SK-N-SH (cell line): ENCODE measurements around the gene SLC2A9. TPM values are rescaled to one million over a fixed set of nuclear protein-coding genes. Genes with fewer than 3 reads are reported as not detected.

Experiments
- CTCF ChIA-PET: fragments of 300-600, 350-600 bp; formaldehyde crosslinking; extraction: SDS; loops from one replicate; lab custom pipeline; 2021; lab: Yijun Ruan, JAX
- POLR2A ChIA-PET: fragments of 350-600 bp; sonication (Branson Sonifier 250); formaldehyde crosslinking; extraction: SDS; loops from one replicate; lab custom pipeline; 2020; ENCODE audit warnings: antibody characterized with exemption, inconsistent platforms; lab: Yijun Ruan, JAX
- DNase-seq: peaks from one replicate; pipeline ENCODE4 v3.0.0; 2012
- H2AFZ ChIP-seq: fragments of 200-600 bp; sonication (generic); 2 replicates; pipeline ENCODE4 v1.8.1; 2016; ENCODE audit warnings: antibody characterized with exemption, mild to moderate bottlenecking, low read depth
- H3F3A ChIP-seq: fragments of 200-600 bp; sonication (generic); replicated peaks from 2 replicates; pipeline ENCODE3; 2016; ENCODE audit warnings: antibody characterized with exemption, mild to moderate bottlenecking; ENCODE audit not compliant: insufficient read depth
- H3K27ac ChIP-seq, 2 experiments: fragments of 200-500 bp in 1 of 2; fragments of 200-600 bp in 1 of 2; sonication (Bioruptor generic) in 1 of 2; sonication (generic), shearing (Covaris generic) in 1 of 2; 2 replicates each; pipeline versions ENCODE4 v1.5.1 to v1.6.1; 2014 to 2016; ENCODE audit warnings: low read depth in 2 of 2, inconsistent platforms in 1 of 2, low read length in 1 of 2, mild to moderate bottlenecking in 1 of 2, mixed read lengths in 1 of 2
- H3K27me3 ChIP-seq: fragments of 200-600 bp; sonication (generic), shearing (Covaris generic); 2 replicates; pipeline ENCODE4 v1.6.1; 2016; ENCODE audit warnings: mixed run types; ENCODE audit not compliant: insufficient read depth
- H3K36me3 ChIP-seq, 2 experiments: fragments of 200-500 bp in 1 of 2; fragments of 200-600 bp in 1 of 2; sonication (Bioruptor generic) in 1 of 2; sonication (generic) in 1 of 2; replicated peaks in 1 of 2; 2 replicates each; pipeline versions ENCODE3 to v1.5.1; 2014 to 2016; ENCODE audit warnings: low read length in 1 of 2, mild to moderate bottlenecking in 1 of 2; ENCODE audit not compliant: insufficient read depth in 2 of 2, control insufficient read depth in 1 of 2
- H3K4me1 ChIP-seq, 2 experiments: fragments of 200-500 bp in 1 of 2; fragments of 200-600 bp in 1 of 2; sonication (Bioruptor generic) in 1 of 2; sonication (generic), shearing (Covaris generic) in 1 of 2; 2 replicates each; pipeline versions ENCODE4 v1.5.1 to v1.6.1; 2014 to 2016; ENCODE audit warnings: low read depth in 1 of 2, low read length in 1 of 2, mixed run types in 1 of 2; ENCODE audit not compliant: insufficient read depth in 2 of 2, control insufficient read depth in 1 of 2
- H3K4me2 ChIP-seq: fragments of 200-600 bp; sonication (generic), shearing (Covaris generic); 2 replicates; pipeline ENCODE4 v1.6.1; 2017; ENCODE audit warnings: mixed run types
- H3K4me3 ChIP-seq, 2 experiments: fragments of 200-500 bp in 1 of 2; fragments of 200-600 bp in 1 of 2; sonication (Bioruptor generic) in 1 of 2; sonication (generic), shearing (Covaris generic) in 1 of 2; 2 replicates each; pipeline versions ENCODE4 v1.5.1 to v1.8.1; 2014 to 2016; ENCODE audit warnings: low read depth in 2 of 2, inconsistent platforms in 1 of 2, low read length in 1 of 2, mild to moderate bottlenecking in 1 of 2, mixed read lengths in 1 of 2, moderate library complexity in 1 of 2
- H3K79me2 ChIP-seq: fragments of 200-600 bp; sonication (generic); 2 replicates; pipeline ENCODE4 v1.8.1; 2017; ENCODE audit warnings: mild to moderate bottlenecking; ENCODE audit not compliant: insufficient read depth
- H3K9ac ChIP-seq: fragments of 200-600 bp; sonication (generic); 2 replicates; pipeline ENCODE4 v1.6.1; 2017; ENCODE audit warnings: mixed run types
- H3K9me2 ChIP-seq: fragments of 200-600 bp; sonication (generic); 2 replicates; pipeline ENCODE4 v1.6.1; 2017; ENCODE audit warnings: mixed run types
- H3K9me3 ChIP-seq: fragments of 200-600 bp; sonication (generic); 2 replicates; pipeline ENCODE4 v1.6.1; 2017; ENCODE audit warnings: mixed run types, mild to moderate bottlenecking, moderate library complexity
- H4K20me1 ChIP-seq: fragments of 200-600 bp; sonication (generic); 2 replicates; pipeline ENCODE4 v1.6.1; 2017; ENCODE audit warnings: mild to moderate bottlenecking, mixed run types; ENCODE audit not compliant: insufficient read depth
- EP300 ChIP-seq, 2 experiments: IDR thresholded peaks; 2 replicates each; pipeline versions ENCODE4 v1.4.0 to v1.6.1; 2012; ENCODE audit warnings: borderline replicate concordance in 1 of 2, low read depth in 1 of 2, low read length in 1 of 2
- EZH2phosphoT487 ChIP-seq: fragments of 200-600 bp; sonication (generic); IDR thresholded peaks from 2 replicates; pipeline ENCODE4 v1.6.1; 2017; ENCODE audit warnings: low read depth, mixed run types, mild to moderate bottlenecking, antibody characterized with exemption, moderate library complexity, borderline replicate concordance
- IRF3 ChIP-seq: fragments of 150-350 bp; IDR thresholded peaks from 2 replicates; pipeline ENCODE4 v1.6.1; 2016; ENCODE audit warnings: mild to moderate bottlenecking, low read depth, low read length
- MAX ChIP-seq: IDR thresholded peaks from 2 replicates; pipeline ENCODE4 v1.4.0; 2012; ENCODE audit warnings: low read depth
- MEF2A ChIP-seq: IDR thresholded peaks from 2 replicates; pipeline ENCODE4 v1.4.0; 2012; ENCODE audit warnings: low read depth, borderline replicate concordance
- MXI1 ChIP-seq: IDR thresholded peaks from 2 replicates; pipeline ENCODE4 v1.6.1; 2012; ENCODE audit warnings: mild to moderate bottlenecking, low read depth, low read length, improper control_type of control experiment
- NFIC ChIP-seq: IDR thresholded peaks from 2 replicates; pipeline ENCODE4 v1.4.0; 2012; ENCODE audit warnings: borderline replicate concordance
- PBX3 ChIP-seq: IDR thresholded peaks from 2 replicates; pipeline ENCODE4; 2012
- POLR2AphosphoS5 ChIP-seq: IDR thresholded peaks from 2 replicates; pipeline ENCODE4 v1.6.1; 2012; ENCODE audit warnings: low read depth, low read length
- REST ChIP-seq: IDR thresholded peaks from 2 replicates; pipeline ENCODE4 v1.6.1; 2012; ENCODE audit warnings: mild to moderate bottlenecking, low read depth, low read length, moderate library complexity
- RFX5 ChIP-seq: IDR thresholded peaks from 2 replicates; pipeline ENCODE4 v1.6.1; 2012; ENCODE audit warnings: mild to moderate bottlenecking, improper control_type of control experiment, low read length
- RXRA ChIP-seq: IDR thresholded peaks from 2 replicates; pipeline ENCODE4 v1.4.0; 2012; ENCODE audit warnings: low read depth, mild to moderate bottlenecking, borderline replicate concordance
- SIN3A ChIP-seq: IDR thresholded peaks from 2 replicates; pipeline ENCODE4 v1.6.1; 2012; ENCODE audit warnings: low read depth, mild to moderate bottlenecking, low read length, moderate library complexity, borderline replicate concordance
- WGBS: methylation state at CpG from one replicate; pipeline ENCODE4 v1.1.6; 2017; ENCODE audit warnings: low lambda C conversion rate; 5-methylcytosine and 5-hydroxymethylcytosine counted together
- polyA plus RNA-seq, 3 experiments: library from polyadenylated mRNA; depleted of rRNA; stranded (reverse); fragments of >200 nt; gene quantifications; 2 replicates each; pipeline ENCODE4 v1.2.3, GENCODE V29; 2012

Gene SLC2A9
- polyA plus RNA-seq, 1 of the 3 experiments (the other 2 are of a cell fraction) = not detected

GRCh38 chr4:9804918-9805317, 216.4 kb downstream of the SLC2A9 start:
- Histone ChIP-seq H3K27me3 (no peaks in the 10 kb centered on the region), H3F3A (no peaks in the 10 kb centered on the region), H3K4me1 (no peaks in the 10 kb centered on the region; a peak in 1 of 4 replicates), H3K9me3 (no peaks in the 10 kb centered on the region), H4K20me1 (no peaks in the 10 kb centered on the region), H3K27ac (no peak overlapping the region), H3K9me2 (no peaks in the 10 kb centered on the region), H3K4me3 (no peak overlapping the region), H3K36me3 (no peaks in the 10 kb centered on the region), H3K79me2 (no peaks in the 10 kb centered on the region), H3K4me2 (no peak overlapping the region), H3K9ac (no peak overlapping the region), H2AFZ (no peak overlapping the region)
- TF ChIP-seq REST (no peak), MEF2A (no peak), MAX (no peak), EP300 (IDR thresholded peaks at IDR 0.05; ENCODE audit: borderline replicate concordance in 1 of 2, low read depth in 1 of 2, low read length in 1 of 2) (no peak), RFX5 (no peak), MXI1 (no peak), EZH2phosphoT487 (no peak), POLR2AphosphoS5 (no peak), IRF3 (no peak), RXRA (no peak), SIN3A (no peak), NFIC (no peak), PBX3 (no peak)
- DNase-seq = no peak
- CTCF ChIA-PET = no interaction called here
- WGBS = 22% methylated on average over 5 of the region's 5 CpGs
- POLR2A ChIA-PET = no interaction called here
